Activated CD8-positive, alpha-beta memory T cell treated with anti-CD3 and anti-CD28 coated beads, Interleukin-2, amount 50 U/mL, for 1 hour (primary cell): ENCODE results near the gene PTEN.
A peak's percentile ranks its signal among the peaks of the same experiment; 100 is the strongest.
"Not testable (repeated sequence)": the region's sequence is repeated elsewhere in the genome, so short reads cannot be mapped to it uniquely, and the experiment has no call there.

Source experiments
- DNase-seq: peaks from one replicate; pipeline ENCODE4 v3.0.0-alpha.2; 2020; ENCODE audit errors: extremely low read depth

The PTEN gene

GRCh38 chr10:87845624-87845998 is 17.8 kb upstream of the PTEN start:
- no peak for DNase-seq

- no peak for DNase-seq
Observed at GRCh38 chr10:87846023-87846422, 17.4 kb upstream of the PTEN start.

- DNase-seq: not testable (repeated sequence)
Observed at GRCh38 chr10:87846711-87847110, 16.7 kb upstream of the PTEN start.

- DNase-seq: no peak
Observed at GRCh38 chr10:87847550-87847949, 15.9 kb upstream of the PTEN start.

GRCh38 chr10:87849001-87849400 is 14.4 kb upstream of the PTEN start:
- no peak for DNase-seq

- peak; percentile 18 for DNase-seq
Observed at GRCh38 chr10:87850742-87851205, 12.7 kb upstream of the PTEN start.

- no peak for DNase-seq
Observed at GRCh38 chr10:87852089-87852488, 11.3 kb upstream of the PTEN start.

GRCh38 chr10:87855247-87855646 is 8.2 kb upstream of the PTEN start:
- DNase-seq: not testable (repeated sequence)

- DNase-seq: not testable (repeated sequence)
Observed at GRCh38 chr10:87855665-87856064, 7.8 kb upstream of the PTEN start.

GRCh38 chr10:87860156-87860795 is 3.1 kb upstream of the PTEN start:
- DNase-seq: no peak

GRCh38 chr10:87860816-87861403 is 2.5 kb upstream of the PTEN start:
- no peak for DNase-seq

- DNase-seq: no peak
Observed at GRCh38 chr10:87861566-87861952, 1.9 kb upstream of the PTEN start.

GRCh38 chr10:87861953-87862678 is 1.3 kb upstream of the PTEN start:
- DNase-seq: peak; percentile 80

GRCh38 chr10:87862679-87863052 is 759 bp upstream of the PTEN start:
- peak; percentile 38 for DNase-seq

- DNase-seq: not testable (repeated sequence)
Observed at GRCh38 chr10:87863951-87864495, 598 bp downstream of the PTEN start.

GRCh38 chr10:87864496-87865059 is 1.2 kb downstream of the PTEN start:
- DNase-seq: no peak

- DNase-seq: no peak
Observed at GRCh38 chr10:87865241-87865881, 1.9 kb downstream of the PTEN start.

GRCh38 chr10:87866412-87866974 is 3.1 kb downstream of the PTEN start:
- DNase-seq: no peak

GRCh38 chr10:87867453-87867852 is 4.0 kb downstream of the PTEN start:
- DNase-seq: no peak

GRCh38 chr10:87868277-87868676 is 4.9 kb downstream of the PTEN start:
- DNase-seq: no peak

- not testable (repeated sequence) for DNase-seq
Observed at GRCh38 chr10:87869139-87869538, 5.7 kb downstream of the PTEN start.
